ENCODE measurements around the gene CPT1A.

DNA sequence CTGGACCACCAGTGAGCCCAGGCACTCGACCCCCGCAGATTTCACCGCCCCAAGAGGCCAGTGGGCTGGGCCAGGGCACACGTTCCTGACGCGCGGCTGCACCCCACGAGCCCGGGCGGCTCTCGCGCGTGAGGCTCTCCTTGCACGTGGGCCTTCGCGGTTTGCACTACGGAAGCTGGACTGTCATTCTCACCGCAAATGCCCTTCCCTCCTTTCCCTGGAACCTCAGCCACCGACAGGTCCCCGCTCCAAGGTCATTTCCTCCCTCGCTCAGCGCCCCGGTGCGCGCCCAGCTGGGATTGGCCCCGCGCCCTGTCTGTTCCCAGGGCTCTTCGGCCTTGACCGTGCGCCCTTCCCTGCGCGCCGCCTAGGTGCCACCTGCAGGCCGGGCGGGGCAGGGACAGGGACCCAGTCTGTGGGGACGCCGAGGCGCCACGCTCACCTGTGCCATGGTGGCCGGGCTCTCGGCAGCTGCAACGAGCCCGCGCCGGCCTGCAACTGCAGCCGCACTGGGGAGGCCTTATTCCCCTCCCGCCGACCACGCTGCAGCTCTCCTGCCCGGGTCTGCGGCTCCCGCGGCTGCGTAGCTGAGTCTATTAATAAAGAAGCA lies 2.1 kb upstream of the CPT1A start:
- TF ChIP-seq POLR2A (IDR thresholded peaks at IDR 0.05) (no peak), POLR2AphosphoS5 (IDR thresholded peaks at IDR 0.05) (peak in 2 of 3 donors; percentile 20 to 67)
- TF ChIP-seq, protein P1, sequence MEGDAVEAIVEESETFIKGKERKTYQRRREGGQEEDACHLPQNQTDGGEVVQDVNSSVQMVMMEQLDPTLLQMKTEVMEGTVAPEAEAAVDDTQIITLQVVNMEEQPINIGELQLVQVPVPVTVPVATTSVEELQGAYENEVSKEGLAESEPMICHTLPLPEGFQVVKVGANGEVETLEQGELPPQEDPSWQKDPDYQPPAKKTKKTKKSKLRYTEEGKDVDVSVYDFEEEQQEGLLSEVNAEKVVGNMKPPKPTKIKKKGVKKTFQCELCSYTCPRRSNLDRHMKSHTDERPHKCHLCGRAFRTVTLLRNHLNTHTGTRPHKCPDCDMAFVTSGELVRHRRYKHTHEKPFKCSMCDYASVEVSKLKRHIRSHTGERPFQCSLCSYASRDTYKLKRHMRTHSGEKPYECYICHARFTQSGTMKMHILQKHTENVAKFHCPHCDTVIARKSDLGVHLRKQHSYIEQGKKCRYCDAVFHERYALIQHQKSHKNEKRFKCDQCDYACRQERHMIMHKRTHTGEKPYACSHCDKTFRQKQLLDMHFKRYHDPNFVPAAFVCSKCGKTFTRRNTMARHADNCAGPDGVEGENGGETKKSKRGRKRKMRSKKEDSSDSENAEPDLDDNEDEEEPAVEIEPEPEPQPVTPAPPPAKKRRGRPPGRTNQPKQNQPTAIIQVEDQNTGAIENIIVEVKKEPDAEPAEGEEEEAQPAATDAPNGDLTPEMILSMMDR (IDR thresholded peaks at IDR 0.05), result peak; percentile 52 to 83 (median 77)
